Measurements from ENCODE around the gene UBAP2.

GRCh38 chr9:33881635-33882034 lies 167.1 kb downstream of the UBAP2 start:
- TF ChIP-seq CTCF (IDR thresholded peaks at IDR 0.05; ENCODE audit: low read depth, low read length, poor library complexity, severe bottlenecking) (no peak), EZH2phosphoT487 (IDR thresholded peaks at IDR 0.05; ENCODE audit: borderline replicate concordance, low read length) (no peak)
